Mammary microvascular endothelial cell (primary cell): ENCODE results near the gene STK26. TPM values are rescaled to one million over a fixed set of nuclear protein-coding genes. Genes with fewer than 3 reads are reported as not detected.

ENCODE experiments used
- total RNA-seq: library from RNA; depleted of rRNA; stranded (reverse); fragments of >200 nt; gene quantifications from 2 replicates; pipeline ENCODE4 v1.2.3, GENCODE V29; 2015

The STK26 gene
- total RNA-seq: 2.5 and 2.9 TPM in 2 replicates

DNA sequence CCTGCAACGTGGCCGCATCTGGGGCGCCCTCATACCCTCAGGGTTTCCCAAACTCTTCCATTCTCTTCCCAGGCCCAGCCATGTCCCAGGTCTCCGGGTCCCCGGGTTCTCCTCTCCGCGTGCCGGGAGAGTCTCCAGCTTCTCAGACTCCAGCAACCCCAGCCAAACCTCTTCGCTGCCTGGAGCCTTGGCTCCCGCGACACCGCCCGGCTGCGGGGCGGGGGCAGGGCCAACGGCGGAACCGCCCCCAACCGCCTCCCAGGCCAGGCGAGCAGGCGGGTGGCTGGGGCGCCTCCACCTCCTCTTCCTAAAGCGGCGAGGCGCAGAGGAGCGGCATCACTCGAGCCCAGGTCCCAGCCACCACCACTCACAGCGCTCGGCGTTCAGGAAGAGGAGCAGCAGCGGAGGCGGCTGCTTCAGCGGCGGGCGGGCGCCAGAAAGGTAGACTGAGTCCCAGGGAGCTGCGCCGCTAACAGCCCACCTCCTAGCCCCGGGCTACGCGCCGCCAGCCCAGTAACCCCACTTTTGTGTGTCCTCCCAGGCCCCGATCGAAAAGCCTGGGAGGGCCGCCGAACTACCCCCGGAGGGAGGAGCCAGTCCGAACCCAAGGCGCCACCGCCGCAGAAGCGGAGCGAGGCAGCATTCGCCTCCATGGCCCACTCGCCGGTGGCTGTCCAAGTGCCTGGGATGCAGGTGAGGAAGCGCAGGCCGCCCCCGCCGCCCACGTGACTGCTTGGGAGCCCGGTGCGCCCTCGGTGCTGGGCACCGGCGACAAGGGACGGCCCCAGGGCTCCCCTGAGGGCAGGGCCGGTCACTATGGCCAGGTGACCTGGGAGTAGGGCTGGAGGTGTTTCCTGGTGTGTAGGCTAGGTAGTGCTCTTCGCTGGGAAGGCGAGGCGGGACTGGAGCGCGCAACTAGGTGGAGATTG is at the start of gene STK26:
TSS of gene STK26 (plus strand) at position 336 of the 929 bp plus-strand sequence. CDS start at position 652, 316 bp downstream.

Other genes with a start within 250 kb of the STK26 start
- gene FRMD7, start 104.7 kb downstream of the STK26 start, total RNA-seq: not detected in 2 replicates
- gene RAP2C, start 196.1 kb downstream of the STK26 start, total RNA-seq: 14.9 and 16.3 TPM in 2 replicates